Choroid plexus epithelial cell (primary cell): ENCODE results near the gene FBLN2.

Source experiments
- DNase-seq: peaks from one replicate; pipeline ENCODE4 v3.0.0-alpha.2; 2010; ENCODE audit warnings: low read depth
- H3K4me3 ChIP-seq: 2 replicates; pipeline ENCODE4 v1.5.1; 2011; ENCODE audit warnings: low read depth, mild to moderate bottlenecking, control low read depth, low read length, moderate library complexity
- TF ChIP-seq, protein P1 (sequence below): conservative IDR thresholded peaks from 2 replicates; pipeline ENCODE4 v1.5.1; 2011; ENCODE audit warnings: low read depth, mild to moderate bottlenecking, control low read depth, inconsistent platforms, low read length, moderate library complexity

The FBLN2 gene

DNA sequence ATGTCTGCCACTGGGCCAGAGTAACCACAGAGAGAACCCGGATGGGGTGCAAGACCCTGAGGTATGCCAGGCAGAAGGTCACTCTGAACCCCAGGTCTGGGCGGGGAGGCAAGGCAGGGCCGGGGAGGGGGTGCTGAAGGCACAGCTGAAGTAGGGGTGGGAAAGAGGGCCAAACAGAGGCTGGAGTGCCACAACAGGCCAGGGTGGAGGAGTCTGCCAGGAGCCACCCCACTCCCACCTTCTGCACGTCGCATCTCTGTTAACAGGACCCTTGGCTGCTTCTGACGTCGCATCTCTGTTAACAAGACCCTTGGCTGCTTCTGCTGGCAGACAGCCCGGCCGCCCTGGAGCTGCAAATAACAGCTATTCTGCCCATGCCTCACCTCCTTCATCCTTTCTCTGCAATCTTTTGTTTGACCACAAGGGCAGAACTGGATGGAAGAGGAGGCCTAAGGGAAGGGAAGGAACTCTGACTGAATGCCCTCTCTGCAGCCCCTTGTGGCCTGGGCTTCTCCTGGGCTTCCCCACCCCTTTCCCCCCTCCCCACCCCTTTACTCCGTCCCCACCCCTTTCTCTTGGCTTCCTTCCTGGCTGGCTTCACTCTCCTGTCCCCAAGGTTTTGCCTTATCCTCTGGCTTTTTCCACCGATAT lies 20.6 kb upstream of the FBLN2 start:
- H3K4me3 ChIP-seq, result no peak overlapping the region
- TF ChIP-seq, protein P1, sequence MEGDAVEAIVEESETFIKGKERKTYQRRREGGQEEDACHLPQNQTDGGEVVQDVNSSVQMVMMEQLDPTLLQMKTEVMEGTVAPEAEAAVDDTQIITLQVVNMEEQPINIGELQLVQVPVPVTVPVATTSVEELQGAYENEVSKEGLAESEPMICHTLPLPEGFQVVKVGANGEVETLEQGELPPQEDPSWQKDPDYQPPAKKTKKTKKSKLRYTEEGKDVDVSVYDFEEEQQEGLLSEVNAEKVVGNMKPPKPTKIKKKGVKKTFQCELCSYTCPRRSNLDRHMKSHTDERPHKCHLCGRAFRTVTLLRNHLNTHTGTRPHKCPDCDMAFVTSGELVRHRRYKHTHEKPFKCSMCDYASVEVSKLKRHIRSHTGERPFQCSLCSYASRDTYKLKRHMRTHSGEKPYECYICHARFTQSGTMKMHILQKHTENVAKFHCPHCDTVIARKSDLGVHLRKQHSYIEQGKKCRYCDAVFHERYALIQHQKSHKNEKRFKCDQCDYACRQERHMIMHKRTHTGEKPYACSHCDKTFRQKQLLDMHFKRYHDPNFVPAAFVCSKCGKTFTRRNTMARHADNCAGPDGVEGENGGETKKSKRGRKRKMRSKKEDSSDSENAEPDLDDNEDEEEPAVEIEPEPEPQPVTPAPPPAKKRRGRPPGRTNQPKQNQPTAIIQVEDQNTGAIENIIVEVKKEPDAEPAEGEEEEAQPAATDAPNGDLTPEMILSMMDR, result peak; percentile 63
- DNase-seq, result peak; percentile 54

DNA sequence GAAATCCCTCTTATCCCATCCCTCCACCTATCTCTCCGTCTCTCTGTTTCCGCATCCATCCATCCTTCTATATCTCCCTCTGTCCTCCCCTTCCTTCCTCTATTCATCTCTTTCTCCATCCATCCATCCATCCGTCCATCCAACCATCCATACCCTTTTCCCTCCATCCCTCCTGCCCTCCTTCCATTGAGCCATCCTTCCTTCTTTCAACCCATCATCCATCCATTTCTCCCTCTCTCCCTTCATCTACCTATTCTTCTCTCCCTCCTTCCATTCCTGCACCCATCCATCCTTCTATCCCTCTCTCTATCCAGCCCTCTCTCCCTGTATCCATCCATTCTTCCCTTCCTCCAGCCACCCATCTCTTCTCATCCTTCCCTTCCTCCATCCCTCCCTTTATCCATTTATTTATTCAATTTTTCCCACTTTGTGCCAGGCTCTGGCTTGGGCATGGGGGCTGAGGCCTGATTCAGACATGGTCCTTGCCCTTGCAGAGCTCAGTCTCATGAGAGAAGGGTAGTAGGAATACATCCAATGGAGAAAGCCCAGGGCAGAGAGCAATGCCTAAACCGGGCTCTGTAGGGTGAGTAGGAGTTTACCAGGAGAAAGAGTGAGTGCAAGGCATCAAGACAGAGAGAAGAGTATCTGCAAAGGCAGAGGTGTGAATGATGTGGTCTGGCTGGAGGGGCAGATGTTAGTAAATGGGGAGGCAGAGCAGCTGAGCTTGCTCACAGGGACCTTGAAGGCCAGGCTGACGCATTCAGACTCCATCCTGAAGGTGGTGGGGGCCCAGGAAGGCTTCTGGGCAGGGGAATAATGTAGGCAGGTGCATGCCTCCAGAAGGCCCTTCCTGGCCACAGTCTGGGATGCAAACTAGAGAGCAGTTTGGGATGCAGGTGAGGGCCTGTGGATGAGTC lies 19.5 kb upstream of the FBLN2 start:
- TF ChIP-seq, protein P1, result no peak
- no peak for DNase-seq
- H3K4me3 ChIP-seq, result no peak overlapping the region

DNA sequence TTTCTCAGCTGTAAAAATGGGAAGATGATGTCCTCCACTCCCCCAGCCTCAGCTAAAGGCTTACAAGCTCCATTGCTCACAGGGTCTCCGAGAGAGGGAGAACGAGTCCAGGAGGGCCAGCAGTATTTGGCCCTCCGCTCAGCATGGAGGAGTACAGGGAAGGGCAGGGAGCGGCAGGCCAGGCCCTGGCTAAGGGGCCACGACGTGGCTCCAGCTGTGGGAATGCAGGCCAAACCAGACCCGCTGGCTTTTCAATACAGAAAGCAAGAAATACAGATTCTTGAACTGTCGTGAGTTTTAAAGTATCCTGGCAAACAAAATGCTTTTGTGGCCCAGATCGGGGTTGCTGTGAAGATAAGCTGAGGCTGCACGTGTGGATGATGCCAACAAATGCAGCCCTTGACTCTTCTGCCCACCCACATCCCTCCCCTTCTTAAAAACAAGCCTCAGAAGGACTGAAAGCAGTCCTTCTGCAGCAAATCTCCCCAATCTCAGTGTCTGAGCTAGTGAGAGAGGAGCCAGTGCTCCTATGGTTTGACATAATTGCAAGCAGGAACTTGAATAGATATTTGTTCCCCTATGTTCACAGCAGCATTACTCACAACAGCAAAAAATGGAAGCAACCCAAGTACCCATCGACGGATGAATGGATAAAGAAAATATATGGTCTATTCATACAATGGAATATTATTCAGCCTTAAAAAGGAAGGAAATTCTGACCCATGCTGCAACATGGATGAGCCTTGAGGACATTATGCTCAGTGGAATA lies 18.5 kb upstream of the FBLN2 start:
- H3K4me3 ChIP-seq, result no peak overlapping the region
- TF ChIP-seq, protein P1, result no peak
- DNase-seq, result no peak

DNA sequence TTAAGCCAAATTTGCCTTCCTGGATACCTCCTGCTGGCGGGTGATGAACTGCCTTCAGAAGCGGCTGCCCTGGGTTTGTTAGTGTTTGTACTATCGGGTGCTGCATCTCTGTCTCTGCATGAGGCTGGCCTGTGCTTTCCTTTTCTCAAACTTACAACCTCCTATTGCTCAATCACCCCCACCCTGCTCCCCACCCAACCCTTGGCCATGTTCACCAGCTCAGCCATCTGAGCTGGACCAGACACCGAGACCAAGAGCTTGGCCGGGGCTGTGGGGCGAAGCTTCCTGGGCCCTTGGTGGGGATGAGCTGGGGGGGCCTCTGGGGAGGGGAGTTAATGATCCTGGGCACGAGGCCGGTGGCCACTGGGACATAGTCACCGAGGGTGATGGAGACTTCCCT lies 16.8 kb upstream of the FBLN2 start:
- H3K4me3 ChIP-seq, result no peak overlapping the region
- DNase-seq, result peak; percentile 56
- TF ChIP-seq, protein P1, result peak; percentile 10

DNA sequence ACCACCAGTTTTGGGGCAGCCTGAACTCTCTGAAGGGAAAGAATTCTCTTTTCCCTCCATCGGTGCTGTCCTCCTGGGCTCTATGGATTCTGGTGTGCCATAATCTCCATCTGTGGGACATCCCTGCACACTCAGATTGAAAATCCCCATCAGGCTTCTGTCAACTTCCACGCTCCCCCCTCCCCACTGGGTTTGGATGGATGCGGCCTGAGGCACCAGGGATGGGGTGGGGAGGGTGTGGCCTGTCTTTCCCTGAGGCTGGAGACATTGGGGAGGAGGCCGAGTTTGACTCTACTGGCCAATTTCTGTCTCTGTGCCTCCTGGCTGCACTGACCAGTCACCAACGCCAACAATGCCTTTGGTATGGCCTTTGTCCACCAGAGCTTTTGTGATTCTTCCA lies 16.3 kb upstream of the FBLN2 start:
- TF ChIP-seq, protein P1, result no peak
- DNase-seq, result no peak

DNA sequence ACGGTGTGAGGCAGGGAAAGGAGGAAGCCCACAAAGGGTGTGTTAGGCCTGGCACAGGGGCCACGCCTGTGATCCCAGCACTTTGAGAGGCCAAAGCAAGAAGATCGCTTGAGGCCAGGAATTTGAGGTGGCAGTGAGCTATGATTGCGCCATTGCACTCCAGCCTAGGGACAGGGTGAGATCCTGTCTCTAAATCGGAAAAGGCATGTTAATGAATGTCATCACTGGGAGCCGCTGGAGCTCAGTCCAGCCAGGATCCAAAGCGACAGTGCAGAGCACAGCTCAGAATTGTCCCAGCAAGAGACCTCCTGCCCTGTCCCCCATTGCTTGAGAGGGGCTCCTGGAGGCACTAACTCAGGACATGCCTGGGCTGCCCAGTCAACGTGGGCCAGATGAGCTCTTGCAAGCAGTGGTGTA lies 15.0 kb upstream of the FBLN2 start:
- TF ChIP-seq, protein P1, result no peak
- no peak for DNase-seq
- H3K4me3 ChIP-seq, result no peak overlapping the region

More for the DNA sequence above, 16.3 kb upstream of the FBLN2 start:
- no peak overlapping the region for H3K4me3 ChIP-seq
